ENCODE measurements around the gene ZNF26. TPM values are rescaled to one million over a fixed set of nuclear protein-coding genes. Genes with fewer than 3 reads are reported as not detected.

Gene ZNF26
- total and polyA plus RNA-seq, 2 donors from 2014 or later, result 2.9 to 16.4 TPM

GRCh38 chr12:132952371-132953162, 33.6 kb upstream of the ZNF26 start:
- peaks cover 12 to 40% (median 18%) of the 10 kb centered on the region in 3 donors for H3K9me3 ChIP-seq (ENCODE audit: control insufficient read depth in 2 of 3, insufficient read depth in 1 of 3, low read length in 3 of 3)

DNA sequence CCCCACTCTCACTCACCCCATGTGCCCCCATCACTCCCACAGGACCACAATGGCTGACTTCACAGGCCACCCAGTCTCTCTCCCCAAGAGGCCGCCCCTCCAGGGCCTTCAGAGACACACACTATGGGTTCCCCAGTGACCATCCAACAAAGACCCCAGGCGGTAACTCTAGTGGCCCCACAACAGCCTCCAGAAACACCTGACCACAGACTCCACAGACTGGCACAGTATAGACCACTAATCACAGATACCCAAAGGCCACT, 33.1 kb upstream of the ZNF26 start:
- TF ChIP-seq, protein P1, sequence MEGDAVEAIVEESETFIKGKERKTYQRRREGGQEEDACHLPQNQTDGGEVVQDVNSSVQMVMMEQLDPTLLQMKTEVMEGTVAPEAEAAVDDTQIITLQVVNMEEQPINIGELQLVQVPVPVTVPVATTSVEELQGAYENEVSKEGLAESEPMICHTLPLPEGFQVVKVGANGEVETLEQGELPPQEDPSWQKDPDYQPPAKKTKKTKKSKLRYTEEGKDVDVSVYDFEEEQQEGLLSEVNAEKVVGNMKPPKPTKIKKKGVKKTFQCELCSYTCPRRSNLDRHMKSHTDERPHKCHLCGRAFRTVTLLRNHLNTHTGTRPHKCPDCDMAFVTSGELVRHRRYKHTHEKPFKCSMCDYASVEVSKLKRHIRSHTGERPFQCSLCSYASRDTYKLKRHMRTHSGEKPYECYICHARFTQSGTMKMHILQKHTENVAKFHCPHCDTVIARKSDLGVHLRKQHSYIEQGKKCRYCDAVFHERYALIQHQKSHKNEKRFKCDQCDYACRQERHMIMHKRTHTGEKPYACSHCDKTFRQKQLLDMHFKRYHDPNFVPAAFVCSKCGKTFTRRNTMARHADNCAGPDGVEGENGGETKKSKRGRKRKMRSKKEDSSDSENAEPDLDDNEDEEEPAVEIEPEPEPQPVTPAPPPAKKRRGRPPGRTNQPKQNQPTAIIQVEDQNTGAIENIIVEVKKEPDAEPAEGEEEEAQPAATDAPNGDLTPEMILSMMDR (IDR thresholded peaks at IDR 0.05; ENCODE audit: borderline replicate concordance, extremely low read depth, insufficient read depth), result no peak
- intact Hi-C loops (cut with DNase I), result no loop called here
- Histone ChIP-seq H3K27me3 (ENCODE audit: control insufficient read depth, insufficient read depth, low read length) (no peaks in the 10 kb centered on the region), H3K36me3 (ENCODE audit: control insufficient read depth in 2 of 3, insufficient read depth in 3 of 3, low read length in 3 of 3) (peaks cover under 1 to 13% (median 7%) of the 10 kb centered on the region in 3 donors), H3K9me3 (ENCODE audit: control insufficient read depth in 2 of 3, insufficient read depth in 1 of 3, low read length in 3 of 3) (peaks cover 12 to 36% (median 18%) of the 10 kb centered on the region in 3 donors), H3K4me3 (ENCODE audit: low read length in 3 of 3) (no peak overlapping the region), H3K27ac (ENCODE audit: low read depth in 2 of 2, low read length in 2 of 2) (no peak overlapping the region), H3K4me1 (ENCODE audit: control insufficient read depth in 2 of 3, insufficient read depth in 2 of 3, low read depth in 1 of 3, low read length in 3 of 3) (peaks cover 0 to 10% (median 0%) of the 10 kb centered on the region in 3 donors), H3K9ac (ENCODE audit: low read length in 3 of 3) (no peak overlapping the region)
- FAIRE-seq, result no peak
- DNase-seq, result no peak

More at GRCh38 chr12:132952371-132953162, 33.6 kb upstream of the ZNF26 start:
- Histone ChIP-seq H3K27me3 (ENCODE audit: control insufficient read depth, insufficient read depth, low read length) (no peaks in the 10 kb centered on the region), H3K9ac (ENCODE audit: low read length in 3 of 3) (no peak overlapping the region), H3K36me3 (ENCODE audit: control insufficient read depth in 2 of 3, insufficient read depth in 3 of 3, low read length in 3 of 3) (peaks cover 6 to 13% (median 7%) of the 10 kb centered on the region in 3 donors), H3K4me1 (ENCODE audit: control insufficient read depth in 2 of 3, insufficient read depth in 2 of 3, low read depth in 1 of 3, low read length in 3 of 3) (peaks cover 0 to 10% (median 0%) of the 10 kb centered on the region in 3 donors), H3K27ac (ENCODE audit: low read depth in 2 of 2, low read length in 2 of 2) (no peak overlapping the region), H3K4me3 (ENCODE audit: low read length in 3 of 3) (no peak overlapping the region)
- TF ChIP-seq, protein P1 (IDR thresholded peaks at IDR 0.05; ENCODE audit: borderline replicate concordance, extremely low read depth, insufficient read depth), result no peak
- FAIRE-seq (no peak), DNase-seq (no peak)
- intact Hi-C loops (cut with DNase I), result no loop called here

GRCh38 chr12:132953771-132954170, 32.4 kb upstream of the ZNF26 start:
- Histone ChIP-seq H3K4me3 (ENCODE audit: low read length in 3 of 3) (no peak overlapping the region), H3K4me1 (ENCODE audit: control insufficient read depth in 2 of 3, insufficient read depth in 2 of 3, low read depth in 1 of 3, low read length in 3 of 3) (peaks cover 0 to 10% (median 0%) of the 10 kb centered on the region in 3 donors), H3K27ac (ENCODE audit: low read depth in 2 of 2, low read length in 2 of 2) (no peak overlapping the region), H3K27me3 (ENCODE audit: control insufficient read depth, insufficient read depth, low read length) (no peaks in the 10 kb centered on the region), H3K36me3 (ENCODE audit: control insufficient read depth in 2 of 3, insufficient read depth in 3 of 3, low read length in 3 of 3) (peaks cover 0 to 13% (median 2%) of the 10 kb centered on the region in 3 donors), H3K9me3 (ENCODE audit: control insufficient read depth in 2 of 3, insufficient read depth in 1 of 3, low read length in 3 of 3) (peaks cover 12 to 30% (median 18%) of the 10 kb centered on the region in 3 donors), H3K9ac (ENCODE audit: low read length in 3 of 3) (no peak overlapping the region)
- TF ChIP-seq, protein P1 (IDR thresholded peaks at IDR 0.05; ENCODE audit: borderline replicate concordance, extremely low read depth, insufficient read depth), result no peak
- FAIRE-seq (no peak), DNase-seq (no peak)
- intact Hi-C loops (cut with DNase I), result no loop called here

Data from kidney (tissue), 14 donors.